ENCODE measurements around the gene SNW1.
A peak's percentile ranks its signal among the peaks of the same experiment; 100 is the strongest.
"Not testable (repeated sequence)": the region's sequence is repeated elsewhere in the genome, so short reads cannot be mapped to it uniquely, and the experiment has no call there.

The SNW1 gene

GRCh38 chr14:77747425-77747824, 13.5 kb downstream of the SNW1 start:
- not testable (repeated sequence) for DNase-seq

- DNase-seq, result no peak
These were observed 14.8 kb downstream of the SNW1 start for GRCh38 chr14:77746064-77746702.

GRCh38 chr14:77741438-77741837, 19.5 kb downstream of the SNW1 start:
- DNase-seq, result no peak

GRCh38 chr14:77738559-77739250, 22.3 kb downstream of the SNW1 start:
- peak; percentile 36 for DNase-seq

GRCh38 chr14:77730976-77731497, 29.9 kb downstream of the SNW1 start:
- peak; percentile 45 for DNase-seq

- DNase-seq, result no peak
These were observed 38.7 kb downstream of the SNW1 start for GRCh38 chr14:77722301-77722700.

GRCh38 chr14:77721437-77721836, 39.5 kb downstream of the SNW1 start:
- DNase-seq, result no peak

- DNase-seq, result no peak
These were observed 43.2 kb downstream of the SNW1 start for GRCh38 chr14:77717608-77718305.

- DNase-seq, result no peak
These were observed 46.0 kb downstream of the SNW1 start for GRCh38 chr14:77714926-77715325.

- no peak for DNase-seq
These were observed 50.6 kb downstream of the SNW1 start for GRCh38 chr14:77710364-77710763.

- DNase-seq, result no peak
These were observed 51.5 kb downstream of the SNW1 start for GRCh38 chr14:77709412-77709811.

GRCh38 chr14:77708749-77709148, 52.2 kb downstream of the SNW1 start:
- DNase-seq, result no peak

GRCh38 chr14:77707724-77708408, 53.1 kb downstream of the SNW1 start, which contains the start of the genes ALKBH1 and SLIRP:
Gene ALKBH1 (minus strand): TSS chr14:77708023. CDS start chr14:77708004, 19 bp downstream.
Gene SLIRP (plus strand): TSS chr14:77708103. CDS start chr14:77708112, 9 bp downstream.
- peak; percentile 85 for DNase-seq

GRCh38 chr14:77707355-77707723, 53.6 kb downstream of the SNW1 start:
- peak; percentile 43 for DNase-seq

- DNase-seq, result no peak
These were observed 69.7 kb downstream of the SNW1 start for GRCh38 chr14:77691259-77691658.

- peak; percentile 22 for DNase-seq
These were observed 78.8 kb downstream of the SNW1 start for GRCh38 chr14:77682158-77682553.

- DNase-seq, result peak; percentile 34
These were observed 79.5 kb downstream of the SNW1 start for GRCh38 chr14:77681196-77682157.

GRCh38 chr14:77674931-77675330, 86.0 kb downstream of the SNW1 start:
- no peak for DNase-seq

GRCh38 chr14:77673193-77673592, 87.8 kb downstream of the SNW1 start:
- DNase-seq, result no peak

Data from EL (cell line).